Measurements from ENCODE around the gene RGMA.
"Not testable (repeated sequence)": the region's sequence is repeated elsewhere in the genome, so short reads cannot be mapped to it uniquely, and the experiment has no call there.

The RGMA gene

GRCh38 chr15:93049233-93049632, 39.8 kb downstream of the RGMA start:
- DNase-seq (ENCODE audit: extremely low read depth in 1 of 2, low read depth in 1 of 2), result no peak

GRCh38 chr15:93048759-93049161, 40.3 kb downstream of the RGMA start:
- DNase-seq (ENCODE audit: extremely low read depth in 1 of 2, low read depth in 1 of 2), result no peak

GRCh38 chr15:93048426-93048721, 40.6 kb downstream of the RGMA start:
- no peak for DNase-seq (ENCODE audit: extremely low read depth in 1 of 2, low read depth in 1 of 2)

- DNase-seq (ENCODE audit: extremely low read depth in 1 of 2, low read depth in 1 of 2), result peak in 1 of 2 donors; percentile 12
Observed at GRCh38 chr15:93047621-93048425, 41.2 kb downstream of the RGMA start.

GRCh38 chr15:93046721-93047120, 42.3 kb downstream of the RGMA start:
- no peak for DNase-seq (ENCODE audit: extremely low read depth in 1 of 2, low read depth in 1 of 2)

- DNase-seq (ENCODE audit: extremely low read depth in 1 of 2, low read depth in 1 of 2), result no peak
Observed at GRCh38 chr15:93046120-93046519, 42.9 kb downstream of the RGMA start.

- DNase-seq (ENCODE audit: extremely low read depth in 1 of 2, low read depth in 1 of 2), result no peak
Observed at GRCh38 chr15:93045191-93045785, 43.7 kb downstream of the RGMA start.

- DNase-seq (ENCODE audit: extremely low read depth in 1 of 2, low read depth in 1 of 2), result no peak
Observed at GRCh38 chr15:93044301-93045190, 44.5 kb downstream of the RGMA start.

- DNase-seq (ENCODE audit: extremely low read depth in 1 of 2, low read depth in 1 of 2), result no peak
Observed at GRCh38 chr15:93043621-93044300, 45.2 kb downstream of the RGMA start.

- DNase-seq (ENCODE audit: extremely low read depth in 1 of 2, low read depth in 1 of 2), result no peak
Observed at GRCh38 chr15:93042691-93043378, 46.2 kb downstream of the RGMA start.

GRCh38 chr15:93042211-93042610, 46.8 kb downstream of the RGMA start:
- no peak for DNase-seq (ENCODE audit: extremely low read depth in 1 of 2, low read depth in 1 of 2)

GRCh38 chr15:93041159-93041547, 47.9 kb downstream of the RGMA start:
- DNase-seq (ENCODE audit: extremely low read depth in 1 of 2, low read depth in 1 of 2), result no peak

- no peak for DNase-seq (ENCODE audit: extremely low read depth in 1 of 2, low read depth in 1 of 2)
Observed at GRCh38 chr15:93040288-93041158, 48.5 kb downstream of the RGMA start.

- DNase-seq (ENCODE audit: extremely low read depth in 1 of 2, low read depth in 1 of 2), result not testable (repeated sequence)
Observed at GRCh38 chr15:93039562-93040287, 49.3 kb downstream of the RGMA start.

- no peak for DNase-seq (ENCODE audit: extremely low read depth in 1 of 2, low read depth in 1 of 2)
Observed at GRCh38 chr15:93037820-93038705, 50.9 kb downstream of the RGMA start.

GRCh38 chr15:93036951-93037819, 51.8 kb downstream of the RGMA start:
- no peak for DNase-seq (ENCODE audit: extremely low read depth in 1 of 2, low read depth in 1 of 2)

Measured in activated CD8-positive, alpha-beta memory T cell treated with anti-CD3 and anti-CD28 coated beads for 1 hour (primary cell).